PC-3 (cell line): ENCODE measurements around the gene CMTM5. TPM values are rescaled to one million over a fixed set of nuclear protein-coding genes. Genes with fewer than 3 reads are reported as not detected.

Source experiments
- ATAC-seq: fragments of 200-7000 bp; cut with Tn5 transposase; 2 replicates; pipeline ENCODE4 v1.9.1; 2020; ENCODE audit warnings: mild to moderate bottlenecking, moderate library complexity
- BruUV-seq: library from RNA; stranded (reverse); fragments of 400-500 nt; replicated peaks from 2 replicates; lab custom pipeline; 2021; lab: Mats Ljungman, UMichigan
- CTCF ChIA-PET: fragments of 300-600 bp; sonication (Branson Sonifier 250); formaldehyde crosslinking; loops from one replicate; lab custom pipeline; 2022; ENCODE audit warnings: antibody characterized with exemption; lab: Charles Lee
- POLR2A ChIA-PET: fragments of 300-600 bp; sonication (Branson Sonifier 250); formaldehyde crosslinking; loops from one replicate; lab custom pipeline; 2022; ENCODE audit warnings: antibody characterized with exemption; ENCODE audit not compliant: unreplicated experiment; lab: Charles Lee
- DNase-seq: peaks from one replicate; pipeline ENCODE4 v3.0.0-alpha.2; 2015
- H2AFZ ChIP-seq: fragments of 300-600 bp; sonication (generic); 2 replicates; pipeline ENCODE4 v1.6.0; 2016; ENCODE audit warnings: antibody characterized with exemption, low read length
- H3F3A ChIP-seq: fragments of 300-600 bp; sonication (generic); one replicate; pipeline ENCODE4 v1.6.0; 2017; ENCODE audit warnings: antibody characterized with exemption, low read length, control low read depth, mild to moderate bottlenecking; ENCODE audit not compliant: unreplicated experiment
- H3K27ac ChIP-seq: fragments of 300-600 bp; sonication (generic); 2 replicates; pipeline ENCODE4 v1.5.1; 2016; ENCODE audit warnings: mild to moderate bottlenecking, low read length
- H3K27me3 ChIP-seq: fragments of 300-600 bp; sonication (generic); 2 replicates; pipeline ENCODE4 v1.6.1; 2016; ENCODE audit warnings: low read length, mixed read lengths
- H3K36me3 ChIP-seq: fragments of 300-600 bp; sonication (generic); 2 replicates; pipeline ENCODE4 v1.6.1; 2016; ENCODE audit warnings: low read depth, mixed run types, low read length, mixed read lengths
- H3K4me1 ChIP-seq: fragments of 300-600 bp; sonication (generic); 2 replicates; pipeline ENCODE4 v1.5.1; 2016; ENCODE audit warnings: low read length; ENCODE audit not compliant: insufficient read depth
- H3K4me2 ChIP-seq: fragments of 300-600 bp; sonication (generic); 2 replicates; pipeline ENCODE4 v1.6.0; 2016; ENCODE audit warnings: low read length
- H3K4me3 ChIP-seq: fragments of 300-600 bp; sonication (generic); 2 replicates; pipeline ENCODE4 v1.5.1; 2016; ENCODE audit warnings: mild to moderate bottlenecking, low read length, mixed read lengths
- H3K79me2 ChIP-seq: fragments of 300-600 bp; sonication (generic); 2 replicates; pipeline ENCODE4 v1.6.1; 2017; ENCODE audit warnings: low read length, mixed read lengths
- H3K9ac ChIP-seq: fragments of 300-600 bp; sonication (generic); 2 replicates; pipeline ENCODE4 v1.6.0; 2016; ENCODE audit warnings: mild to moderate bottlenecking, low read length
- H3K9me2 ChIP-seq: fragments of 300-600 bp; sonication (generic); replicated peaks from 2 replicates; pipeline ENCODE4 v1.6.1; 2016; ENCODE audit warnings: mixed run types, low read length, mixed read lengths
- H3K9me3 ChIP-seq: fragments of 300-600 bp; sonication (generic); 2 replicates; pipeline ENCODE4 v1.6.1; 2016; ENCODE audit warnings: low read length, mixed read lengths
- H4K20me1 ChIP-seq: fragments of 300-600 bp; sonication (generic); 2 replicates; pipeline ENCODE4 v1.6.1; 2016; ENCODE audit warnings: low read length, mixed read lengths
- CTCF ChIP-seq: fragments of 300-600 bp; sonication (generic); conservative IDR thresholded peaks from 2 replicates; pipeline ENCODE4 v1.5.1; 2017; ENCODE audit warnings: antibody characterized with exemption, low read depth, mild to moderate bottlenecking, low read length
- EZH2 ChIP-seq: fragments of 300-600 bp; sonication (generic); IDR thresholded peaks from one replicate; pipeline ENCODE4 v1.6.1; 2017; ENCODE audit warnings: antibody characterized with exemption, mild to moderate bottlenecking, low read length; ENCODE audit not compliant: unreplicated experiment
- EZH2phosphoT487 ChIP-seq: fragments of 300-600 bp; sonication (generic); IDR thresholded peaks from 2 replicates; pipeline ENCODE4 v1.6.1; 2018; ENCODE audit warnings: mild to moderate bottlenecking, antibody characterized with exemption, low read length, borderline replicate concordance
- intact Hi-C: fragments of 100-400 bp; cut with micrococcal nuclease; formaldehyde crosslinking; loops from 2 replicates; pipeline ENCODE4 v1.9.0; 2023
- total RNA-seq: library from RNA; depleted of rRNA; stranded (reverse); fragments of >200 nt; gene quantifications from 2 replicates; pipeline ENCODE4 v1.2.3, GENCODE V29; 2014

The CMTM5 gene
- total RNA-seq, 1 experiment from 2014 or later, result not detected

GRCh38 chr14:23361763-23362162 lies 15.1 kb upstream of the CMTM5 start:
- ChIA-PET POLR2A (no interaction called here), CTCF (interaction anchor here (1.1 kb wide), 1 partner anchor 9 kb away, joined by 3 read pairs; the partner anchor contains the start of gene SLC22A17)
- Histone ChIP-seq H3K4me2 (no peak overlapping the region), H3K4me1 (no peaks in the 10 kb centered on the region), H3K27ac (no peak overlapping the region), H3K9me3 (no peaks in the 10 kb centered on the region), H3F3A (no peaks in the 10 kb centered on the region), H3K4me3 (no peak overlapping the region), H3K9me2 (no peaks in the 10 kb centered on the region), H4K20me1 (no peaks in the 10 kb centered on the region), H3K36me3 (no peaks in the 10 kb centered on the region), H3K9ac (no peak overlapping the region), H2AFZ (no peak overlapping the region), H3K27me3 (peaks cover 35% of the 10 kb centered on the region), H3K79me2 (no peaks in the 10 kb centered on the region)
- ATAC-seq, result no peak
- TF ChIP-seq EZH2phosphoT487 (no peak), EZH2 (no peak), CTCF (no peak)
- intact Hi-C loops, result no loop called here
- no TSS peak for BruUV-seq
- no peak for DNase-seq

- H3K27me3 ChIP-seq, result peaks cover 32% of the 10 kb centered on the region
- no peak overlapping the region for H3K27ac ChIP-seq
- peak; percentile 28; the same call in 1 of the 2 replicates for ATAC-seq
- intact Hi-C loops, result no loop called here
- TF ChIP-seq CTCF (peak; percentile 35; the same call in 1 of the 2 replicates), EZH2phosphoT487 (no peak)
- H3K36me3 ChIP-seq, result no peaks in the 10 kb centered on the region
- H3K4me2 ChIP-seq, result no peak overlapping the region
- no peak overlapping the region for H3K4me3 ChIP-seq
- H2AFZ ChIP-seq, result no peak overlapping the region
- H3K9ac ChIP-seq, result no peak overlapping the region
- H3K9me3 ChIP-seq, result no peaks in the 10 kb centered on the region
- no TSS peak for BruUV-seq
- ChIA-PET CTCF (interaction anchor here (1.1 kb wide), 1 partner anchor 9 kb away, joined by 3 read pairs; the partner anchor contains the start of gene SLC22A17), POLR2A (no interaction called here)
- H4K20me1 ChIP-seq, result no peaks in the 10 kb centered on the region
- H3K79me2 ChIP-seq, result no peaks in the 10 kb centered on the region
- no peaks in the 10 kb centered on the region for H3F3A ChIP-seq
- no peaks in the 10 kb centered on the region for H3K4me1 ChIP-seq
- H3K9me2 ChIP-seq, result no peaks in the 10 kb centered on the region
- DNase-seq, result peak; percentile 4
These were observed 14.6 kb upstream of the CMTM5 start for GRCh38 chr14:23362200-23362599.

GRCh38 chr14:23364164-23365035 lies 12.4 kb upstream of the CMTM5 start:
- peak overlapping the region; percentile 51 for H3K4me2 ChIP-seq
- no peaks in the 10 kb centered on the region for H3K4me1 ChIP-seq
- H3K79me2 ChIP-seq, result no peaks in the 10 kb centered on the region
- intact Hi-C loops, result no loop called here
- H3K9me3 ChIP-seq, result no peaks in the 10 kb centered on the region
- no peak overlapping the region for H3K27ac ChIP-seq
- no peaks in the 10 kb centered on the region for H3K9me2 ChIP-seq
- 0 out of 2 replicates have a peak overlapping the region, but pooled peaks have one; percentile 33 for H3K4me3 ChIP-seq
- H3K27me3 ChIP-seq, result peaks cover 26% of the 10 kb centered on the region
- H3F3A ChIP-seq, result no peaks in the 10 kb centered on the region
- no peak for ATAC-seq
- ChIA-PET POLR2A (no interaction called here), CTCF (no interaction called here)
- no peak for DNase-seq
- no peak overlapping the region for H3K9ac ChIP-seq
- peak overlapping the region; percentile 58 for H2AFZ ChIP-seq
- H4K20me1 ChIP-seq, result no peaks in the 10 kb centered on the region
- no TSS peak for BruUV-seq
- TF ChIP-seq EZH2 (no peak), EZH2phosphoT487 (no peak), CTCF (no peak)
- H3K36me3 ChIP-seq, result no peaks in the 10 kb centered on the region
